CD4-positive, alpha-beta T cell treated with Interleukin-4 for 4 hours (primary cell): ENCODE results near the gene ILDR2.

Experiments used
- DNase-seq: peaks from one replicate; pipeline ENCODE4 v3.0.0-alpha.2; 2020

Gene ILDR2

GRCh38 chr1:166920561-166921475, 54.5 kb downstream of the ILDR2 start:
- DNase-seq, result no peak

DNA sequence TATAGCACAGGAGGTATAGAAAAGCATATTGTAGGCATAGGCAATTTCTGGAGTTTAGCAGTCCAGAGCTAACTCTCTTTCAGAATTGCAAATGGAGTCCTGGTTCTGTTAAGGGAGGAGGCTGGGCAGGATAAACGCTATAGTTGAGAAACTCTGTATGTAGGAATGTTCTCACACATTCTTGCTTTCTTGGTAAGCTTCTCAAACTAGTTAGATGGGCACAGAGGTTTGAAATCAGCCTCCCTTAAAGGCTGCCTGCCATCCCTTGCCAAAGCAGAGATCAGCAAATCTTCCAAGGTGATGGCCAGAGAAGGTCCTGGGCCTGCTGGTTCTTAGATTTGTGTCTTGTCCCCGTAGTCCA, 56.4 kb downstream of the ILDR2 start:
- no peak for DNase-seq

DNA sequence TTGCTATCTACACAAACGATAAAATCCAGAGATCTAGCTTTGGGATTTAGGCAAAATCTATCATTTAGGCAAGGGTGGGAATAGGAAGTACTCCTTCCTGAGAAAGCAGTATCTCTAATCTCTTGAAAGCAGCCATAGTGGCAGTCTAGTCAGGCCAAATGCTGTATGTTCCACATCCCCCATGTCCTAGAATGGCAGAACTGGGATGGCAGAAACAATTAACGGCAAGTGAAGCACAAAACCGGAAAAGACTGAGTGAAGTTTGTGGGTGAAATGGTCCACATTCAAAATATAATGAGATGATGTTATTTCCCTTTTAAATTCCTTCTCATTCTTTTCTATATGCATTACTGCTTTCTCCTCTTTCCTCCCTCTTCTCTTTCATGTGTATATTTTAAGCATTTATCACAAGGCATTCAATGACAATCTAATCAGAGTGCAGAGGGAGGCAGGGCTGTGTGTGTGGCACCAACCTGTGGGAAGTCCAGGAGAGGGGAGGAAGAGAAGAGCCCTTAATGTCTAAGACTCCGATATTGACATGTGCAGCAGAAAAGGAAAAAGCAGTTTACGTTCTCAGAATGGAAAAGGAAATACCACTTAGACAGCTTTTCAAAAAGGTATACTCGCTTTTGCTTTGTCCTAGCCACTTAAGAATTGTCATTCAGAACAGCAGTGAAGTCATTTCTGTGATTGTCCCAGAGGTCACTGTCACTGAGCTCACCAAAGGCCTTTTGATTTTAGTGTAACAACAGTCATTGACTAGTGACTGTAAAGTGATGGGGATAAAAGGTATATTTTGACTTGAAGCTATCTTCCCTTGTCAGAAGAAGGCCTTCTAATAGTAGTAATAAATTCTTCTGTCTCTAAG, 57.0 kb downstream of the ILDR2 start:
- DNase-seq, result no peak

GRCh38 chr1:166915941-166916340, 59.4 kb downstream of the ILDR2 start:
- DNase-seq, result no peak

GRCh38 chr1:166915042-166915441, 60.3 kb downstream of the ILDR2 start:
- no peak for DNase-seq

DNA sequence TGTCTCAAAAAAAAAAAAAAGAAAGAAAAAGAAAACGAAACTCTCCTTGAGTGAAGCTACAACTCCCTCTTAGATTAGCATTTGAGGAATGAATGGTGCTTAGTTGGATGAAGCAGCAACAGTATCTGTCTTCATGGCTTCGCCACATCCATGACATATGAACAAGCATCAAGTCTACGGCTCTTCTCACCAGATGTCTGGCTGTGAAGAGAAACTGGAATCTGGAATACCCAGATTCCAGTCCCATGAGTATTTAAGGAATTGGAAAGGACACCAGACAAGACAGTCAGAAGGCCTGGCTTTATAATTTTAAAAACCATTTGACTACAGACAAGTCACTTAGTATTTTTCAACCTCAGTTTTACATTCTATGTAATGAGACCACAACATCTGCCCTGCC, 61.2 kb downstream of the ILDR2 start:
- no peak for DNase-seq

DNA sequence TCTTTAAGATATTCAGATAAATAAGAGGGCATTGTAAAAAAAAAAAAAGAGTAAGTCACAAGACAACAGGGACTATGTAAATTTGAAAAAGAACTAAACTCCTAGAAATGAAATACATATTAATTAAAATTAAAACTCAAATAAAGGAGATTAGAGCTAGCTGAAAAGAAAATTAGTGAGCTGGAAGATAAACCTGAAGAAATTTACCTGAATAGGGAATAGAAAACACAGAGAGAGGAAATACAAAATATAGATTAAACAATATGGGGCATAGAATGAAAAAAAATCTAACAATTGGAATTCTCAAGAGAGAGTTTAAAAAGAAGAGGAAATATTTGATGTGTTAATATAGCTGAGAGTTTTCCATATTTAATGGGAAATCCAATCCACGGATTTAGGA, 63.7 kb downstream of the ILDR2 start:
- no peak for DNase-seq

DNA sequence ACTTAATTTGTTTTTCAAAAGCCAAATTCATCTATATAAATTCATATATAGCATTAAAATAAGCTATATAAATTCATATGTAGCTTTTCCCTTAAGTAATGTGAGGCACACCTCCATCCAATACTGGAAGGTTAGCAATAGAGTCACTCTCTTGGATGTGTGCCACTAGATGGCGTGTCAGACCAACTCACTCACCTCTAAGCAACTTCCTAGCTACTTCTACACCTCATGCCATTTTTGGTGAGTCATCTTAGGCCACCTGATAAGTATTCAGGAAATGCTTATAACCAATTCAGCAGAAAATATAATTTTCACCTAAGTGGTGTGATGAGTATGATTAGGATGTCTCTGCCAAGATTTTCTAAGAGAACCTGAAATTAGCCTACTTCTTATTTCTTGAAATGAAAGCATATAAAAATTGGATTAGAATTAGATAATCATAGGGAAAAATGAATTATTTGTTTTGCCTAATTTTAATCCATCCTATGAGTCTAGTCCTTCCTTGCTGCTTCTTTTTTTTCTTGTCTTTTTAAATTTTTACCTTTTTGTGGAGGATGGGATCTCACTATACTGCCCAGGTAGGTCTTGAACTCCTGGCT, 64.8 kb downstream of the ILDR2 start:
- DNase-seq, result peak; percentile 90

- no peak for DNase-seq
Measured at GRCh38 chr1:166908942-166909341, 66.4 kb downstream of the ILDR2 start.

DNA sequence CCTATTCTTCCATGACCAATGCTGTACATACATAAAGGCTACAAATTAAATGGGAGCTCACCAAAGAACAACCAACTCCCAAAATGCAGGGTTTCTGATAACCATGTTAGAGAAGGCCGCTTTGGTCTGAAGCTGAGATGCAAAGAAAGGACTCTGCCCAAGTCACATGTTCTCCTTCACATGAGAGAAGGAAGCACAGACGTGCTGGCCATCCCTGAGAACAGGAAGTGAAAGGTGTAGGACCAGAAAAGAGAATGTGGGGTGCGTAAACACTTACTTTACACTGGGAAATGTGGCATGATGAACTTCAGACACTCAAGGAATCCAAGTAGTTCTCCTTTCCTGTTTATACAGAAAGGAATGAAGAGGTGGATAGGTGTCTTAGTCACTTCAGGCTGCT, 67.6 kb downstream of the ILDR2 start:
- DNase-seq, result no peak

- DNase-seq, result no peak
Measured at GRCh38 chr1:166907051-166907450, 68.3 kb downstream of the ILDR2 start.

GRCh38 chr1:166906647-166907046, 68.7 kb downstream of the ILDR2 start:
- no peak for DNase-seq

- no peak for DNase-seq
Measured at GRCh38 chr1:166905900-166906299, 69.4 kb downstream of the ILDR2 start.

DNA sequence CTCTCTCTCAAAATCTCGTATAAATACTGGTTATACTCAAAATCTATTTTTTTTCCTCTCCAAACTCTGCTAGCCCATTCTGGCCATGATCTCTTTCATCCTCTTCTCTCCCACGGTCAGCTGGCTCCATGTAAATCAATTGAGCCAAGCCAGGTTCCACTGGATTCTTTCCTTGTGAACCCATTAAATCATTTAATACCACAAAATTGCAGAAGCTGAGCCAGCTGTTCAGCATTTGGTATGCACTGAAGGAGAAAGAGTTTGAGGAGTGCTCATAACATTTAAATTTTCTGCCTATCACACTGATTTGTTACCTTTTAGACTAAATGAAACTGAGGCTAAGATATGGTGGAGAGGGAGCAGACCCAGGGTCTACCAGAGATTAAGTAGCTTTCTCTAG, 70.2 kb downstream of the ILDR2 start:
- no peak for DNase-seq

DNA sequence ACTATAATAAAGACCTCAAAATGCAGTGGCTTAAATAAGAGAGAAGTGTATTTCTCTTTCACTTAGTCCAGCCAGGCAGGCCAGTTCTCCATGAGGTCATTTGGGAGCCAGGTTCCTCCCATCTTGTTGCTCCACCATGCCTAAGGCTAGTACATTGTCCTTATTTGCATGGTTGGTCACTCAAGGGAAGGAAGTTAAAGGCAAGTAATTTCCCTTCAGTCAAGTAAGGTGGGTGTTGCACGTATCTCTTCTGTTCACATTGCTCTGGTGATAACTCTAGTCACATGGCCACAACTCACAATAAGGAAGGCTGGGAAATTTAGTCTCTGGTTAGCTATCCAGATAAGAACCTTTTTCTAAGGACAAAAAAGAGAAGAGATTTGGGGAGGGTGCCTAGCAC, 72.1 kb downstream of the ILDR2 start:
- no peak for DNase-seq

DNA sequence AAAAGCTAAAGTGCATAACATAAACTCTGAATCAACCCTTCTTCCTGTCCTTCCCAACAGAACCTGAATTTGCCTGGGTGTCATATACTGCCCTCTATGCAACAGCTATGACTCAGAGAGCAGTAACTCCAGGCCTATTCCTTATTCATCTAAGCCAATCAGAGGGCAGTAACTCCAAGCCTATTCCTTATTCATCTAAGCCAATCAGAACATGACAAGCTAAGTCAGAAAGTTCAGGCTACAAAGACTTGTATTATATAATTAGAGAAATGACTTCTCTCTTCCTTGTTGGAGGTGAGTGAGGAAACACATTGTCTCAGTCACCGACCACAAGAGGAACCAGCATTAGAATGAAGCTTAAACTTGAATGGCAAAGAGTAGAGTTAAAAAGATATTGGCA, 73.1 kb downstream of the ILDR2 start:
- peak; percentile 10 for DNase-seq

DNA sequence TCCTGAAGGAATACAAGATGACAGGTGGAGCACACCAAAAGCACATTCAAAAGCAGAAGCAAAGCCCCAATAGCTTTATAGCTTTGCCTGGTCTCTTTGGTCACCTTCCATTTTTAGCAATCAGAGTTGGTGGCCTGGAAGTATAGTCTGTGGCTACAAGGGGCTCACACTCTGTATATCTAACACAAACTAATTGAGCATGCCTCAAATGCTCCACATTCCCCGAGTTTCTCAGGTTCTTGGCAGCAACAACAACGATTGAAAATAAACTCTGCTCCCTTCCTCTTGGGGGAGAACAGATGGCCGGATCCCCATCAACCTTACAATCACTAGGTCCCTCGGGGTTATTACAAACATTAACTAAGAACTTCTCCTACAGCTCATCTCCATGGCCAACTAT, 74.4 kb downstream of the ILDR2 start:
- no peak for DNase-seq

DNA sequence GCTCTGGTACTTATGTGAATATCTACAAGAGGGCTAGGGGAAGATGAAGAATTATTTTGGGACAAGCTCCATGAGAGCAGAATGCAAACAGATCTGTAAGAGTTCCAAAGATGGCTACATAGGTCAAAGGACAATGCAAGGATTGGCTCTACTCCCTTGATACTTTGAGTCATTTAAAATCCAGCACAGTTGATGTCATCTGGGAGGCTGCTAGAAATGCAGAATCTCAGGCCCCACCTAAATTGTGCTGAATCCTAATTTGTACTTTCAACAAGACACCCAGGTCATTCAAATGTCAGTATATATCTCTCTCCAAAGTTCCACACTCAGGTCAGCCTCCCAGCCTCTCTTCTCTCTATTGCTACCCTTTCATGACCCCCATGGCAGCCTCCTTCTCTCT, 75.6 kb downstream of the ILDR2 start:
- DNase-seq, result no peak

GRCh38 chr1:166895766-166896165, 79.6 kb downstream of the ILDR2 start:
- no peak for DNase-seq

- no peak for DNase-seq
Measured at GRCh38 chr1:166889776-166890175, 85.6 kb downstream of the ILDR2 start.

DNA sequence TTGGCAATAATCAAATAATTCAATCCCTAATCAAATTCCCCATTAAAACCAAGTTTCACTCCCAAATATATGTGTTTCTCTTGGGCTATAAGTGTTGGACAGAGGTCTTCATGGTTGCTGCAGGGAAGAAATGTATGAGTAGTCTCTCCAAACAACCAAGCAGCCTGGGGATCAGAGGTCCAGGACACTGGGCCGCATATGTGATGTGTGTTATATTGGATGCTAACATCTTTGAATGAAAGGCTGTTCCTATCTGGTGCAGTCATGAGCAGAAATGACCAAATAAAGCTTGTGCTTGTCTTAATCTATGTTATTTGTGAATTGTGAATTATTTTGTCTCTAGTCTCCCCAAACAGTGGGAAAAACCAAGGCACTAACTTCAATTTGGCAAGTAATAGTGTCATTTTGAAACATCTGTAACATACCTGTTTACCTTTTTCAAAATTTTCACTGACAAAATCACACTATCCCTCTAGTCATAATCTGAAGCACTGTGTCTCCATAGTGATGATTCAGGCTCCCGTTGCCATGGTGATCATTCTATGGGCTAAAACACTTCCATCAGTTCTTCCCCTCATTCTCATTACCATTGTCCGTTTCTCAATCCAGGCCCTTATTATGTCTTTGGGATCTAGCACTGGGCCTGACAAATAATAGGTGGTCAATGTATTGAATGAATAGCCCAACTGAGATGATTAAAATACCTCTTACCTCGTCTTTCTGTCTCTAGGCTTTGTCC, 86.8 kb downstream of the ILDR2 start:
- no peak for DNase-seq

- no peak for DNase-seq
Measured at GRCh38 chr1:166884971-166885370, 90.4 kb downstream of the ILDR2 start.

GRCh38 chr1:166884040-166884642, 91.2 kb downstream of the ILDR2 start:
- no peak for DNase-seq
